Right lobe of liver (tissue), 6 donors: ENCODE results near the gene ATP1A3. TPM values are rescaled to one million over a fixed set of nuclear protein-coding genes. Genes with fewer than 3 reads are reported as not detected.

Experiments used
- ATAC-seq, 4 donors: fragments of 200-7000 bp; cut with Tn5 transposase; one replicate each; pipeline ENCODE4 v1.9.1; 2020; ENCODE audit warnings: mild to moderate bottlenecking in 4 of 4, moderate library complexity in 4 of 4
- DNase-seq, 3 donors: peaks; one replicate each; pipeline ENCODE4 v3.0.0-alpha.2; 2020
- H3K27ac ChIP-seq, 3 donors: fragments of 200-600 bp; one replicate each; pipeline ENCODE4 v1.8.0; 2022
- H3K27me3 ChIP-seq, 2 donors: fragments of 200-600 bp; one replicate each; pipeline ENCODE4 v1.8.0; 2022
- H3K36me3 ChIP-seq, 4 donors: fragments of 200-600 bp; sonication (generic) in 1 of 4; one replicate each; pipeline versions ENCODE4 v1.5.1 to v1.8.0; 2017 to 2022; ENCODE audit warnings: control low read depth in 1 of 4
- H3K4me1 ChIP-seq, 4 donors: fragments of 200-600 bp; sonication (generic) in 1 of 4; one replicate each; pipeline versions ENCODE4 v1.5.1 to v1.8.0; 2017 to 2022; ENCODE audit warnings: control low read depth in 1 of 4
- H3K4me3 ChIP-seq, 3 donors: fragments of 200-600 bp; one replicate each; pipeline ENCODE4 v1.8.0; 2022
- H3K9me3 ChIP-seq, 4 donors: fragments of 200-600 bp; sonication (generic) in 1 of 4; one replicate each; pipeline versions ENCODE4 v1.5.1 to v1.8.0; 2017 to 2022; ENCODE audit warnings: control low read depth in 1 of 4
- CTCF ChIP-seq, 4 donors: fragments of 200-600 bp in 3 of 4; fragments of 450-650 bp in 1 of 4; IDR thresholded peaks; one replicate each; pipeline versions ENCODE4 v1.5.1 to v1.8.0; 2016 to 2022; ENCODE audit warnings: antibody characterized with exemption in 4 of 4, mild to moderate bottlenecking in 2 of 4
- POLR2A ChIP-seq: fragments of 450-650 bp; IDR thresholded peaks from one replicate; pipeline ENCODE4 v1.6.1; 2017; ENCODE audit warnings: antibody characterized with exemption, mild to moderate bottlenecking
- WGBS: methylation state at CpG from one replicate; pipeline ENCODE4 v1.1.6; 2018; ENCODE audit warnings: low coverage, low lambda C conversion rate; ENCODE audit not compliant: insufficient coverage; ENCODE audit errors: missing lambda C conversion rate; 5-methylcytosine and 5-hydroxymethylcytosine counted together
- intact Hi-C, 2 donors: fragments of 100-400 bp; cut with DNase I; formaldehyde crosslinking; loops; one replicate each; pipeline versions ENCODE4 v1.11.2 to v1.14.1; 2022
- total RNA-seq, 6 experiments: library from RNA; depleted of rRNA in 2 of 6; stranded (reverse); fragments of >200 nt in 2 of 6; fragmentation: NEBNext Ultra II Directional in 3 of 6; extraction: Animal tissue kit (Norgen Biotek cat#: 25700) in 3 of 6; gene quantifications; one replicate each; pipeline versions ENCODE4 v1.1.0 to v1.2.4, GENCODE V29; 2016 to 2023
- donor health status: DM: no; HTN: yes; CAD: no.
- donor health status: DM: no; HTN: no; CAD: no.
- donor health status: DM: no; HTN: no; CAD: no.
- donor health status: DM: no; HTN: yes; CAD: no.
- donor health status: DM: no; HTN: yes; CAD: no.

Gene ATP1A3
- total RNA-seq, 6 experiments from 2014 or later, result 0.07 TPM; not detected in 4

- WGBS, result 80% methylated on average over 2 of the region's 19 CpGs
- H3K4me3 ChIP-seq, result no peak overlapping the region
- H3K4me1 ChIP-seq, result no peaks in the 10 kb centered on the region
- no peaks in the 10 kb centered on the region for H3K9me3 ChIP-seq
- no peaks in the 10 kb centered on the region for H3K27me3 ChIP-seq
- TF ChIP-seq POLR2A (no peak), CTCF (IDR thresholded peaks at IDR 0.05) (no peak)
- no peak overlapping the region for H3K27ac ChIP-seq
- ATAC-seq (peak in 1 of 4 donors; percentile 9), DNase-seq (no peak)
- intact Hi-C loops, result no loop called here
- H3K36me3 ChIP-seq, result no peaks in the 10 kb centered on the region
Observed at GRCh38 chr19:41969772-41970458, 24.1 kb downstream of the ATP1A3 start.

GRCh38 chr19:41968751-41969595 is 25.1 kb downstream of the ATP1A3 start:
- H3K9me3 ChIP-seq, result no peaks in the 10 kb centered on the region
- H3K36me3 ChIP-seq, result no peaks in the 10 kb centered on the region
- no peak overlapping the region for H3K4me3 ChIP-seq
- WGBS, result 49% methylated on average over 7 of the region's 28 CpGs
- TF ChIP-seq POLR2A (no peak), CTCF (IDR thresholded peaks at IDR 0.05) (no peak)
- ATAC-seq (peak in 1 of 4 donors; percentile 18), DNase-seq (peak in 1 of 3 donors; percentile 42)
- intact Hi-C loops, result no loop called here
- no peak overlapping the region for H3K27ac ChIP-seq
- H3K27me3 ChIP-seq, result no peaks in the 10 kb centered on the region
- no peaks in the 10 kb centered on the region for H3K4me1 ChIP-seq

- DNase-seq, result no peak
- TF ChIP-seq POLR2A (no peak), CTCF (IDR thresholded peaks at IDR 0.05) (no peak)
- H3K36me3 ChIP-seq, result no peaks in the 10 kb centered on the region
- no peaks in the 10 kb centered on the region for H3K9me3 ChIP-seq
- H3K4me3 ChIP-seq, result no peak overlapping the region
- no peak overlapping the region for H3K27ac ChIP-seq
- intact Hi-C loops, result no loop called here
- 38% methylated on average over 8 of the region's 26 CpGs for WGBS
- H3K27me3 ChIP-seq, result no peaks in the 10 kb centered on the region
- no peaks in the 10 kb centered on the region for H3K4me1 ChIP-seq
- peak in 1 of 4 donors; percentile 15 for ATAC-seq
Observed at GRCh38 chr19:41967054-41967783, 26.8 kb downstream of the ATP1A3 start.

- intact Hi-C loops, result no loop called here
- no peaks in the 10 kb centered on the region for H3K27me3 ChIP-seq
- ATAC-seq (no peak), DNase-seq (no peak)
- H3K9me3 ChIP-seq, result no peaks in the 10 kb centered on the region
- WGBS, result 24% methylated on average over 3 of the region's 5 CpGs
- TF ChIP-seq POLR2A (no peak), CTCF (IDR thresholded peaks at IDR 0.05) (no peak)
- no peaks in the 10 kb centered on the region for H3K4me1 ChIP-seq
- H3K4me3 ChIP-seq, result no peak overlapping the region
- no peaks in the 10 kb centered on the region for H3K36me3 ChIP-seq
- H3K27ac ChIP-seq, result no peak overlapping the region
Observed at GRCh38 chr19:41965106-41965505, 28.9 kb downstream of the ATP1A3 start.
